SU-DHL-6 (cell line): ENCODE measurements around the gene KCNQ1OT1.

Experiments
- H2AFZ ChIP-seq: fragments of 200-600 bp; sonication (generic); 2 replicates; pipeline ENCODE4 v1.6.1; 2014; ENCODE audit warnings: low read depth, mild to moderate bottlenecking, moderate library complexity, mixed read lengths, antibody characterized with exemption, low read length; ENCODE audit not compliant: severe bottlenecking
- H3F3A ChIP-seq: fragments of 200-600 bp; shearing (Covaris generic); 2 replicates; pipeline ENCODE4 v1.6.0; 2016; ENCODE audit warnings: antibody characterized with exemption, mild to moderate bottlenecking; ENCODE audit not compliant: insufficient read depth
- H3K27ac ChIP-seq: fragments of 200-600 bp; sonication (generic); 2 replicates; pipeline ENCODE4 v1.5.1; 2016; ENCODE audit warnings: low read depth, mild to moderate bottlenecking, low read length, moderate library complexity, mixed read lengths
- H3K27me3 ChIP-seq: fragments of 200-600 bp; sonication (generic), shearing (Covaris generic); 2 replicates; pipeline ENCODE4 v1.6.0; 2014; ENCODE audit warnings: mild to moderate bottlenecking, low read length
- H3K36me3 ChIP-seq: fragments of 200-600 bp; sonication (generic); 2 replicates; pipeline ENCODE4 v1.6.1; 2014; ENCODE audit warnings: mild to moderate bottlenecking, low read length, mixed read lengths
- H3K4me2 ChIP-seq: fragments of 300-600, 200-600 bp; shearing (Covaris generic), sonication (generic); 2 replicates; pipeline ENCODE4 v1.6.0; 2014; ENCODE audit warnings: low read length, low read depth, mild to moderate bottlenecking; ENCODE audit not compliant: poor library complexity, severe bottlenecking
- H3K4me3 ChIP-seq: fragments of 200-600 bp; sonication (generic); 2 replicates; pipeline ENCODE4 v1.5.1; 2014; ENCODE audit warnings: antibody characterized with exemption, low read length, mild to moderate bottlenecking, mixed read lengths; ENCODE audit not compliant: insufficient read depth, poor library complexity, severe bottlenecking
- H3K79me2 ChIP-seq: fragments of 200-600 bp; sonication (generic); 2 replicates; pipeline ENCODE4 v1.6.1; 2014; ENCODE audit warnings: mild to moderate bottlenecking, low read length, moderate library complexity; ENCODE audit not compliant: insufficient read depth
- H3K9ac ChIP-seq: fragments of 200-600 bp; sonication (generic); 2 replicates; pipeline ENCODE4 v1.7.0; 2014; ENCODE audit warnings: mild to moderate bottlenecking, low read length
- H3K9me2 ChIP-seq: fragments of 200-600 bp; sonication (generic); replicated peaks from 2 replicates; pipeline ENCODE4 v1.6.1; 2014; ENCODE audit warnings: low read length; ENCODE audit not compliant: insufficient read depth
- H3K9me3 ChIP-seq: fragments of 200-600 bp; sonication (generic); 2 replicates; pipeline ENCODE4 v1.6.1; 2014; ENCODE audit warnings: low read length, mixed read lengths; ENCODE audit not compliant: insufficient read depth
- H4K20me1 ChIP-seq: fragments of 200-600 bp; sonication (generic); 2 replicates; pipeline ENCODE4 v1.6.1; 2014; ENCODE audit warnings: low read depth, mild to moderate bottlenecking, antibody characterized with exemption, low read length, moderate library complexity, mixed read lengths
- CTCF ChIP-seq: fragments of 200-600 bp; sonication (generic); IDR thresholded peaks from one replicate; pipeline ENCODE4 v1.5.1; 2017; ENCODE audit warnings: antibody characterized with exemption, mild to moderate bottlenecking, low read length, moderate library complexity; ENCODE audit not compliant: insufficient read depth, poor library complexity, severe bottlenecking
- EZH2phosphoT487 ChIP-seq: fragments of 200-600 bp; sonication (generic), shearing (Covaris generic); conservative IDR thresholded peaks from 2 replicates; pipeline ENCODE4 v1.6.1; 2018; ENCODE audit warnings: mild to moderate bottlenecking, antibody characterized with exemption, low read length, moderate library complexity, mixed read lengths

KCNQ1OT1 gene

GRCh38 chr11:2742201-2742600, 42.4 kb upstream of the KCNQ1OT1 start:
- H3K9me3 ChIP-seq: no peaks in the 10 kb centered on the region
- no peaks in the 10 kb centered on the region for H3K27me3 ChIP-seq
- no peaks in the 10 kb centered on the region for H3K9me2 ChIP-seq
- H3K36me3 ChIP-seq: no peaks in the 10 kb centered on the region
- H3F3A ChIP-seq: no peaks in the 10 kb centered on the region
- no peak overlapping the region for H3K9ac ChIP-seq
- no peak overlapping the region for H3K4me3 ChIP-seq
- H2AFZ ChIP-seq: no peak overlapping the region
- H3K27ac ChIP-seq: no peak overlapping the region
- H3K79me2 ChIP-seq: no peaks in the 10 kb centered on the region
- no peaks in the 10 kb centered on the region for H4K20me1 ChIP-seq
- no peak overlapping the region for H3K4me2 ChIP-seq
- no peak for TF ChIP-seq CTCF
- TF ChIP-seq EZH2phosphoT487: no peak

- Histone ChIP-seq H3K9me3 (no peaks in the 10 kb centered on the region), H3K27ac (no peak overlapping the region), H3K79me2 (no peaks in the 10 kb centered on the region), H3K27me3 (no peaks in the 10 kb centered on the region), H3F3A (no peaks in the 10 kb centered on the region), H3K36me3 (no peaks in the 10 kb centered on the region), H2AFZ (no peak overlapping the region), H3K9ac (no peak overlapping the region), H3K4me2 (no peak overlapping the region), H4K20me1 (no peaks in the 10 kb centered on the region), H3K9me2 (no peaks in the 10 kb centered on the region), H3K4me3 (no peak overlapping the region)
- TF ChIP-seq CTCF (no peak), EZH2phosphoT487 (no peak)
These were observed 41.8 kb upstream of the KCNQ1OT1 start for GRCh38 chr11:2741377-2742131.

- no peak overlapping the region for H3K4me2 ChIP-seq
- no peak for TF ChIP-seq EZH2phosphoT487
- TF ChIP-seq CTCF: no peak
These were observed 41.2 kb upstream of the KCNQ1OT1 start for GRCh38 chr11:2741006-2741376.

More at GRCh38 chr11:2741006-2741376, 41.2 kb upstream of the KCNQ1OT1 start:
- Histone ChIP-seq H3K9me3 (no peaks in the 10 kb centered on the region), H3K9ac (no peak overlapping the region), H3K79me2 (no peaks in the 10 kb centered on the region), H3K4me3 (no peak overlapping the region), H2AFZ (no peak overlapping the region), H3F3A (no peaks in the 10 kb centered on the region), H3K9me2 (no peaks in the 10 kb centered on the region), H3K36me3 (no peaks in the 10 kb centered on the region), H3K27ac (no peak overlapping the region), H3K27me3 (no peaks in the 10 kb centered on the region), H4K20me1 (no peaks in the 10 kb centered on the region)
